Measurements from ENCODE around the gene PSMB9.

DNA sequence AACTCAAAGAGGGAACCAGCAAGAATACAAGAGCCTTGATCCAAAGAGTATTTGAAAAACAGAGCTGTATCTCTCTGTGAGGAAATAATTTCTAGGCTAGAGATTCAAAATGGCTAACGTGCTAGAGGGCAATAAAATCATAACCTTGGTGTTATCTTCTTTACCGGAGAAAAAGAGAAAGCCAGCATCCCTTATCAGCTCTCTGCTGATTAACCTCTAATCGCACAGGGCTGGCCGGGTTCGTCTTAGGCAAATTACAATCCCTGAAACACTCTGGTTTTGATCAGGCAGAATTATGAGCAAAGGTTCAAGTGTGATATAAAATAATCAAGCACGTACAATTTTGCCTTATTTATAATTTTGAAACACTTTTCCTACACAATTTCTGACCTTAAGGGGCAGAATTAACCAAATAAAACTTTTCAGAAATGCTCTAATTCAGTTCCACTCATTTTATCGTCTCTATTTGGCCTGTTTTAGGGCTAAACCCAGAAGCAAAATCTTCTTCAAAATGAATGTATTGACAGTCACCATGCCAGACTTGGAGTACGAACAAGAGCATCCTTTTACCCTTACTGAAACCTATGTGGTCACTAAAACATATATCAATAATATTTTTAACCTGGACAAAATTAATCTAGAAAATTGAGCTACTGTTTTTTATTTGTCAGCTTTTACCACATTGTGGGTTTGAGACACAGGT, 13.7 kb downstream of the PSMB9 start:
- TF ChIP-seq, protein P1, sequence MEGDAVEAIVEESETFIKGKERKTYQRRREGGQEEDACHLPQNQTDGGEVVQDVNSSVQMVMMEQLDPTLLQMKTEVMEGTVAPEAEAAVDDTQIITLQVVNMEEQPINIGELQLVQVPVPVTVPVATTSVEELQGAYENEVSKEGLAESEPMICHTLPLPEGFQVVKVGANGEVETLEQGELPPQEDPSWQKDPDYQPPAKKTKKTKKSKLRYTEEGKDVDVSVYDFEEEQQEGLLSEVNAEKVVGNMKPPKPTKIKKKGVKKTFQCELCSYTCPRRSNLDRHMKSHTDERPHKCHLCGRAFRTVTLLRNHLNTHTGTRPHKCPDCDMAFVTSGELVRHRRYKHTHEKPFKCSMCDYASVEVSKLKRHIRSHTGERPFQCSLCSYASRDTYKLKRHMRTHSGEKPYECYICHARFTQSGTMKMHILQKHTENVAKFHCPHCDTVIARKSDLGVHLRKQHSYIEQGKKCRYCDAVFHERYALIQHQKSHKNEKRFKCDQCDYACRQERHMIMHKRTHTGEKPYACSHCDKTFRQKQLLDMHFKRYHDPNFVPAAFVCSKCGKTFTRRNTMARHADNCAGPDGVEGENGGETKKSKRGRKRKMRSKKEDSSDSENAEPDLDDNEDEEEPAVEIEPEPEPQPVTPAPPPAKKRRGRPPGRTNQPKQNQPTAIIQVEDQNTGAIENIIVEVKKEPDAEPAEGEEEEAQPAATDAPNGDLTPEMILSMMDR (IDR thresholded peaks at IDR 0.05), result no peak
- no peak for TF ChIP-seq EZH2 (IDR thresholded peaks at IDR 0.05; ENCODE audit: borderline replicate concordance, insufficient read depth, low read depth, low read length, poor library complexity, severe bottlenecking)
